SJSA1 (cell line): Measurements from ENCODE around the gene RAB11FIP5. TPM values are rescaled to one million over a fixed set of nuclear protein-coding genes. Genes with fewer than 3 reads are reported as not detected.

ENCODE experiments used
- DNase-seq, 2 experiments: peaks; one replicate each; pipeline ENCODE4 v3.0.0-alpha.2; 2015 to 2020; ENCODE audit warnings: low spot score in 2 of 2, low read depth in 1 of 2
- H3K27ac ChIP-seq: fragments of 250-450 bp; sonication (Bioruptor Pico); 2 replicates; pipeline ENCODE4 v1.5.1; 2020; ENCODE audit warnings: mild to moderate bottlenecking, moderate library complexity
- H3K27me3 ChIP-seq: fragments of 250-450 bp; sonication (Bioruptor Pico); replicated peaks from 2 replicates; pipeline ENCODE4 v1.5.1; 2020; ENCODE audit warnings: mild to moderate bottlenecking, moderate library complexity
- H3K36me3 ChIP-seq: fragments of 250-450 bp; sonication (Bioruptor Pico); 2 replicates; pipeline ENCODE4 v1.5.1; 2020; ENCODE audit warnings: mild to moderate bottlenecking
- H3K4me1 ChIP-seq: fragments of 250-450 bp; sonication (Bioruptor Pico); replicated peaks from 2 replicates; pipeline ENCODE4 v1.6.1; 2021; ENCODE audit warnings: mild to moderate bottlenecking
- H3K4me3 ChIP-seq: fragments of 250-450 bp; sonication (Bioruptor Pico); 2 replicates; pipeline ENCODE4 v1.5.1; 2020; ENCODE audit warnings: mild to moderate bottlenecking
- H3K9me3 ChIP-seq: fragments of 250-450 bp; sonication (Bioruptor Pico); replicated peaks from 2 replicates; pipeline ENCODE4 v1.5.1; 2020; ENCODE audit warnings: mild to moderate bottlenecking
- total RNA-seq: library from RNA; depleted of rRNA; stranded (reverse); fragments of >200 nt; shearing (Covaris generic); gene quantifications from 2 replicates; pipeline ENCODE4 v1.2.3, GENCODE V29; 2014

Gene RAB11FIP5
- total RNA-seq, 1 experiment from 2014 or later, result 23.0 TPM

GRCh38 chr2:73083886-73084800, 28.6 kb downstream of the RAB11FIP5 start:
- Histone ChIP-seq H3K9me3 (no peaks in the 10 kb centered on the region), H3K4me1 (peaks cover 8% of the 10 kb centered on the region), H3K27me3 (no peaks in the 10 kb centered on the region), H3K27ac (no peak overlapping the region), H3K36me3 (peaks cover 51% of the 10 kb centered on the region), H3K4me3 (no peak overlapping the region)
- no peak for DNase-seq

GRCh38 chr2:73082523-73083410, 30.0 kb downstream of the RAB11FIP5 start:
- Histone ChIP-seq H3K27me3 (no peaks in the 10 kb centered on the region), H3K36me3 (peaks cover 37% of the 10 kb centered on the region), H3K9me3 (no peaks in the 10 kb centered on the region), H3K27ac (no peak overlapping the region), H3K4me1 (no peaks in the 10 kb centered on the region), H3K4me3 (no peak overlapping the region)
- no peak for DNase-seq

GRCh38 chr2:73081181-73081671, 31.5 kb downstream of the RAB11FIP5 start:
- no peaks in the 10 kb centered on the region for H3K27me3 ChIP-seq
- no peak overlapping the region for H3K27ac ChIP-seq
- H3K36me3 ChIP-seq, result peaks cover 25% of the 10 kb centered on the region
- H3K4me1 ChIP-seq, result no peaks in the 10 kb centered on the region
- no peak for DNase-seq
- no peak overlapping the region for H3K4me3 ChIP-seq
- no peaks in the 10 kb centered on the region for H3K9me3 ChIP-seq

GRCh38 chr2:73080321-73081131, 32.2 kb downstream of the RAB11FIP5 start:
- Histone ChIP-seq H3K27me3 (no peaks in the 10 kb centered on the region), H3K9me3 (no peaks in the 10 kb centered on the region), H3K4me3 (no peak overlapping the region), H3K27ac (no peak overlapping the region), H3K4me1 (no peaks in the 10 kb centered on the region), H3K36me3 (peaks cover 25% of the 10 kb centered on the region)
- no peak for DNase-seq

GRCh38 chr2:73079636-73080035, 33.1 kb downstream of the RAB11FIP5 start:
- DNase-seq, result no peak
- H3K27me3 ChIP-seq, result no peaks in the 10 kb centered on the region
- H3K36me3 ChIP-seq, result peaks cover 16% of the 10 kb centered on the region
- H3K4me3 ChIP-seq, result no peak overlapping the region
- H3K27ac ChIP-seq, result no peak overlapping the region
- H3K9me3 ChIP-seq, result no peaks in the 10 kb centered on the region
- no peaks in the 10 kb centered on the region for H3K4me1 ChIP-seq

GRCh38 chr2:73078457-73079411, 34.0 kb downstream of the RAB11FIP5 start:
- Histone ChIP-seq H3K4me3 (no peak overlapping the region), H3K27me3 (no peaks in the 10 kb centered on the region), H3K4me1 (no peaks in the 10 kb centered on the region), H3K27ac (no peak overlapping the region), H3K36me3 (peaks cover 13% of the 10 kb centered on the region), H3K9me3 (no peaks in the 10 kb centered on the region)
- no peak for DNase-seq

- Histone ChIP-seq H3K4me1 (no peaks in the 10 kb centered on the region), H3K4me3 (no peak overlapping the region), H3K9me3 (no peaks in the 10 kb centered on the region), H3K27me3 (no peaks in the 10 kb centered on the region), H3K36me3 (peaks cover 11% of the 10 kb centered on the region), H3K27ac (no peak overlapping the region)
- DNase-seq, result no peak
These were observed 35.3 kb downstream of the RAB11FIP5 start for GRCh38 chr2:73077424-73077795.

- no peak overlapping the region for H3K4me3 ChIP-seq
- DNase-seq, result no peak
- H3K27me3 ChIP-seq, result no peaks in the 10 kb centered on the region
These were observed 35.9 kb downstream of the RAB11FIP5 start for GRCh38 chr2:73076701-73077423.

GRCh38 chr2:73075477-73076373, 37.0 kb downstream of the RAB11FIP5 start:
- no peaks in the 10 kb centered on the region for H3K9me3 ChIP-seq
- H3K36me3 ChIP-seq, result peaks cover 12% of the 10 kb centered on the region
- H3K4me3 ChIP-seq, result no peak overlapping the region
- H3K4me1 ChIP-seq, result peaks cover 5% of the 10 kb centered on the region
- no peaks in the 10 kb centered on the region for H3K27me3 ChIP-seq
- H3K27ac ChIP-seq, result no peak overlapping the region
- no peak for DNase-seq

More at GRCh38 chr2:73076701-73077423, 35.9 kb downstream of the RAB11FIP5 start:
- peaks cover 11% of the 10 kb centered on the region for H3K36me3 ChIP-seq
- peaks cover 4% of the 10 kb centered on the region for H3K4me1 ChIP-seq
- H3K27ac ChIP-seq, result no peak overlapping the region
- H3K9me3 ChIP-seq, result no peaks in the 10 kb centered on the region

GRCh38 chr2:73074110-73075069, 38.4 kb downstream of the RAB11FIP5 start:
- Histone ChIP-seq H3K4me3 (no peak overlapping the region), H3K36me3 (peaks cover 4% of the 10 kb centered on the region), H3K9me3 (no peaks in the 10 kb centered on the region), H3K27me3 (no peaks in the 10 kb centered on the region), H3K27ac (no peak overlapping the region), H3K4me1 (peaks cover 13% of the 10 kb centered on the region)
- no peak for DNase-seq
